Cardiac septum (tissue), 1 donor: ENCODE results near the gene PRR20B. TPM values are rescaled to one million over a fixed set of nuclear protein-coding genes. Genes with fewer than 3 reads are reported as not detected.
A peak's percentile ranks its signal among the peaks of the same experiment; 100 is the strongest.
"Not testable (repeated sequence)": the region's sequence is repeated elsewhere in the genome, so short reads cannot be mapped to it uniquely, and the experiment has no call there.

ENCODE experiments used
- DNase-seq: peaks from one replicate; pipeline ENCODE4 v3.0.0-alpha.2; 2020; ENCODE audit warnings: low spot score
- intact Hi-C: fragments of 100-400 bp; cut with DNase I; formaldehyde crosslinking; loops from one replicate; pipeline ENCODE4 v1.14.0; 2022
- long read RNA-seq: library from polyadenylated mRNA; unstranded; transcript quantifications from one replicate; pipeline ENCODE4 v2.0.0, GENCODE V29; 2021
- total RNA-seq: library from RNA; stranded (reverse); fragmentation: NEBNext Ultra II Directional; extraction: Animal tissue kit (Norgen Biotek cat#: 25700); gene quantifications from one replicate; pipeline ENCODE4 v1.2.1, GENCODE V29; 2021
- donor health status: DM: no; HTN: no; CAD: no.

Gene PRR20B
- total RNA-seq = not detected
- long read RNA-seq = 0 reads

- intact Hi-C loops, DNase-seq: not testable (repeated sequence)
These were observed at the start of gene PRR20B for GRCh38 chr13:57147188-57147587. TSS of gene PRR20B (plus strand) at chr13:57147488. CDS start at chr13:57147875, 387 bp downstream.

GRCh38 chr13:57114945-57115344 lies 32.3 kb upstream of the PRR20B start:
- no peak for DNase-seq
- intact Hi-C loops = no loop called here

- peak; percentile 75 for DNase-seq
- intact Hi-C loops = no loop called here
These were observed 23.6 kb upstream of the PRR20B start for GRCh38 chr13:57123681-57124080.

GRCh38 chr13:57128909-57129308 lies 18.4 kb upstream of the PRR20B start:
- intact Hi-C loops = no loop called here
- no peak for DNase-seq

GRCh38 chr13:57136093-57136492 lies 11.2 kb upstream of the PRR20B start:
- intact Hi-C loops = no loop called here

GRCh38 chr13:57137585-57137984 lies 9.7 kb upstream of the PRR20B start:
- intact Hi-C loops = no loop called here
- DNase-seq = no peak

More at GRCh38 chr13:57136093-57136492, 11.2 kb upstream of the PRR20B start:
- DNase-seq = no peak

GRCh38 chr13:57138988-57139387 lies 8.3 kb upstream of the PRR20B start:
- intact Hi-C loops = no loop called here

GRCh38 chr13:57139781-57140180 lies 7.5 kb upstream of the PRR20B start:
- DNase-seq, intact Hi-C loops: not testable (repeated sequence)

More at GRCh38 chr13:57138988-57139387, 8.3 kb upstream of the PRR20B start:
- DNase-seq = no peak

- intact Hi-C loops, DNase-seq: not testable (repeated sequence)
These were observed 6.9 kb upstream of the PRR20B start, which contains the start of gene PRR20A for GRCh38 chr13:57140235-57140968. TSS of gene PRR20A (plus strand) at chr13:57140918. CDS start at chr13:57141305, 387 bp downstream.

- DNase-seq, intact Hi-C loops: not testable (repeated sequence)
These were observed 818 bp downstream of the PRR20B start for GRCh38 chr13:57148106-57148505.

GRCh38 chr13:57153761-57154160 lies 6.5 kb downstream of the PRR20B start, which contains the start of gene PRR20C:
TSS of gene PRR20C (plus strand) at chr13:57154061. CDS start at chr13:57154448, 387 bp downstream.
- intact Hi-C loops, DNase-seq: not testable (repeated sequence)

- DNase-seq, intact Hi-C loops: not testable (repeated sequence)
These were observed 13.0 kb downstream of the PRR20B start, which contains the start of gene PRR20D for GRCh38 chr13:57160332-57160731. TSS of gene PRR20D (plus strand) at chr13:57160632. CDS start at chr13:57161019, 387 bp downstream.

- intact Hi-C loops, DNase-seq: not testable (repeated sequence)
These were observed 19.6 kb downstream of the PRR20B start, which contains the start of gene PRR20E for GRCh38 chr13:57166897-57167296. TSS of gene PRR20E (plus strand) at chr13:57167197. CDS start at chr13:57167584, 387 bp downstream.

- intact Hi-C loops = no loop called here
- no peak for DNase-seq
These were observed 44.4 kb downstream of the PRR20B start for GRCh38 chr13:57191667-57192066.

Other genes with a start within 250 kb of the PRR20B start
- gene PRR20A, start 6.6 kb upstream of the PRR20B start, total RNA-seq = not detected
- gene PRR20C, start 6.6 kb downstream of the PRR20B start, total RNA-seq = not detected
- gene PRR20D, start 13.1 kb downstream of the PRR20B start, total RNA-seq = not detected
- not detected for gene PRR20E, start 19.7 kb downstream of the PRR20B start, total RNA-seq